GM23248 (cell line): ENCODE results near the gene SLC26A4.

Source experiments
- EZH2 ChIP-seq: fragments of 200-600 bp; sonication (generic); IDR thresholded peaks from 2 replicates; pipeline ENCODE4 v1.6.1; 2018; ENCODE audit warnings: antibody characterized with exemption, mild to moderate bottlenecking; ENCODE audit not compliant: insufficient read depth, poor library complexity, severe bottlenecking
- EZH2phosphoT487 ChIP-seq: fragments of 200-600 bp; sonication (generic); IDR thresholded peaks from 2 replicates; pipeline ENCODE4 v1.6.1; 2018; ENCODE audit warnings: antibody characterized with exemption, moderate library complexity, mild to moderate bottlenecking, low read depth; ENCODE audit not compliant: insufficient read depth

- TF ChIP-seq EZH2 (no peak), EZH2phosphoT487 (no peak)
Measured at GRCh38 chr7:107678110-107678753, 17.6 kb downstream of the SLC26A4 start.
